ENCODE data around the gene STAG2.

DNA sequence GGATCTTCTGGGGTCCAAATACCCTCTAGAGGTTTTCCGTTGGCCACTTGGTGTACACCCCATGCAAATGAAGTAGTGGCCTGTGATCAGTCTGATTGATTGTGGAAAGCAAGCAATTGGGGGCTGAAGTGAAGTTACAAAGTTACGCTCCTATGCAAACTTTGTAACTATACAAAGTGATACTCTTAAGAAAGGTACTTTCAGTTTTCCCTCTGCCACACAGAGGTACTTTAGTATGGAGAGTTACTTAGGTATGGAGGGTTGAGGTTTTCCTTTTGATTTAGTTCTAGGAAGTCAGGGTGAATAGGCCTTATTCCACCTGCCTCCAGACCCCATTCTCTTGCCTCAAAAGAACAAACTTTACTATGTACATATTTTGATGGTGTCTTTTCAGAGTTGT is 28.7 kb downstream of the STAG2 start:
- no peak for TF ChIP-seq POLR2A (IDR thresholded peaks at IDR 0.05)
- TF ChIP-seq CTCF (IDR thresholded peaks at IDR 0.05), result no peak
- TF ChIP-seq POLR2AphosphoS5 (IDR thresholded peaks at IDR 0.05; ENCODE audit: insufficient read depth in 1 of 2, low read depth in 1 of 2), result no peak
